GM19025 (cell line): ENCODE results near the gene FUT1.
"Not testable (repeated sequence)": the region's sequence is repeated elsewhere in the genome, so short reads cannot be mapped to it uniquely, and the experiment has no call there.

Experiments used
- ATAC-seq: cut with Tn5 transposase; IDR thresholded peaks from one replicate; pipeline ENCODE4 v1.9.1; 2021; ENCODE audit warnings: mild to moderate bottlenecking, low read depth, moderate library complexity; ENCODE audit not compliant: unreplicated experiment

The FUT1 gene

DNA sequence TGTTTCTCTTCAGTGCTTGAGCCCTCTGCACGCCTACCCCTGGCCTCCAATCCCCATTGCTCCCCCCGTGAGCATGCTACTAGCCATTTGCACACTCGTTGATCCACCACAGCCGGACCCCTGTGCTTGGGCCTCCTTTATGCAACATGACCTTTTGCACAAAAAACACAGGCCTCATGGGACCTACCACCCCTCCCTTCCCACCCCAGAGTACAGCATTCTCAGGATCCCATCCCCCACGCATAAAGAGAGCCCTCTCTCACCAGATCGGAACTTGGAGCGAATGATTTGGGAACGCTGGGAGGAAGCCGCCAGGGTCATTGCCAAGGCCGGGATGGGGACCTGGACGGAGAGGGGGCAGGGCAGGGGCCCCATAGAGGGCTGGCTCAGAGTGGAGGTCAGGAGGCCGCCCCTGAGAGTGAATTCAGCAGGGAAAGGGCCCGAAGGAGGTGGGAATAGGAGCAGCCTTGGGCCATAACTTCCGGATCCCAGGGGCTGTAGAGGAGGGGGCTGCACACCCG, 33.7 kb downstream of the FUT1 start:
- no peak for ATAC-seq

DNA sequence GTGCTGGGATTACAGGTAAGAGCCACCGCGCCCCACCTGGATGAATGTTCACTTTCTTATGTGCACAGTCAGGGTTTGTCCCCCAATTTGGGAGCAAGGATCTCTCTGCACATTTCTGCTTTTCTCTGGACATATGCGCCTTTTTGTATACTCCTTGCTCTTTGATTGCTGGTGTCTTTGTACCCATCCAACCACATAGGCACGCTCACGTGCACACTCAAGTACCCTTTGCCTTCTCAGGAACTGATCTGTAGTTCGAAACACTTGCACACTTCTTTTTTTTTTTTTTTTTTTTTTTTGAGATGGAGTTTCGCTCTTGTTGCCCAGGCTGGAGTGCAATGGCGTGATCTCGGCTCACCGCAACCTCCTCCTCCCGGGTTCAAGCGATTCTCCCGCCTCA, 34.3 kb downstream of the FUT1 start:
- ATAC-seq, result not testable (repeated sequence)

DNA sequence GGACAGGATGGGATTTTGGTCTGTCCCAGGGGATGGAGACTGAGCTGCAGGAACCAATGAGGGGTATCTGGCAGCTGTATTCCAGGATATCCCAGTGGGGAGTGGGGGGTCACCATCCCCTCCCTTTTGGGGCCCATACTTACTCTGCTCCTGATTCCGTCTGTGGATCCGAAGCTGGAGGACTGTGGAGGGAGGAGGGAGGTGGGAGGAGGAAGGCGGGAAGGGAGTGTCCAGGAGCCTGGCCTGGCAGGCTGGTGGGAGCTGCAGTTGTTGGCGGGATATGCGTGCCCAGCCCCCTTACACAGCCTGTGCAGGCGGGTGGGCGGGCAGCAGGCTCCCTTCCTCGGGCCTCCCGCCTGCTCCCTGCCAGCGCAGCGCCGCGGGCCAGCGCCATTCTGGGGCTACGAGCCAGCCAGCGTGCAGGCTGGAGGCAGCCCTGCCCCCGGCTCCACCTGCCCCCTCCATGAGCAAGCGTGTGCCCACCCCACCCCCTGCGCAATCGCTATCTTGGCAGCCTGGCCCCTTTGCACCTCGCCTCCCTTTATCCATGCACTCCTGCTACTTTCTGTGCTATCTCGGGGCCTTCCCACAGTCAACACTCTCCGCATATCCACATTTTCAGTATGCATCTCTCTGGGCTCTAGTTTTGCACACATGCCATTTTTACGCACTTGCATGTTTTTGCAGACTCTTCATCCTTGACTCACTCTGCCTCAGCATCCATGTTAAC, 35.7 kb downstream of the FUT1 start:
- no peak for ATAC-seq

DNA sequence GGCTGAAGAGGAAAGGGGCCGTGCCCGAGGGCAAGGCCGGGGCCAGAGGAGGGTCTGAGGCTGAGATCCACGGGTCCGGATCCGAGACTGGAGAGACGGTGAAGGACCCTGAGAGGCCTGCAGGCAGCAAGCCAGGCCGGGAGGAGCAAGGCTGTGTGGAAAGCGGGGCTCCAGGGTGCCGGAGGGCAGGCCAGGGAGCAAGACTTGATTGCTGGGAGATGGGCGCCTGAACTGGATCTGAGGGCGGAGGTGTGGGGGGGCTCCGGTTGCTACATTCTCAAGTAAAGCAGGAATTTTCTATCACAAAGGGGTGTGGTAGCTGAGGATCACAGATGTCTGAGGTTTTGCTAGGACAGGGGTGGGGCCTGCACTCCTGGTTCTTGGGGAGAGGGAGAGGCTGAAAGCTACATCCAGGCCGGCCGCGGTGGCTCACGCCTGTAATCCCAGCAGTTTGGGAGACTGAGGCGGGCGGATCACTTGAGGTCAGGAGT, 36.7 kb downstream of the FUT1 start:
- no peak for ATAC-seq

DNA sequence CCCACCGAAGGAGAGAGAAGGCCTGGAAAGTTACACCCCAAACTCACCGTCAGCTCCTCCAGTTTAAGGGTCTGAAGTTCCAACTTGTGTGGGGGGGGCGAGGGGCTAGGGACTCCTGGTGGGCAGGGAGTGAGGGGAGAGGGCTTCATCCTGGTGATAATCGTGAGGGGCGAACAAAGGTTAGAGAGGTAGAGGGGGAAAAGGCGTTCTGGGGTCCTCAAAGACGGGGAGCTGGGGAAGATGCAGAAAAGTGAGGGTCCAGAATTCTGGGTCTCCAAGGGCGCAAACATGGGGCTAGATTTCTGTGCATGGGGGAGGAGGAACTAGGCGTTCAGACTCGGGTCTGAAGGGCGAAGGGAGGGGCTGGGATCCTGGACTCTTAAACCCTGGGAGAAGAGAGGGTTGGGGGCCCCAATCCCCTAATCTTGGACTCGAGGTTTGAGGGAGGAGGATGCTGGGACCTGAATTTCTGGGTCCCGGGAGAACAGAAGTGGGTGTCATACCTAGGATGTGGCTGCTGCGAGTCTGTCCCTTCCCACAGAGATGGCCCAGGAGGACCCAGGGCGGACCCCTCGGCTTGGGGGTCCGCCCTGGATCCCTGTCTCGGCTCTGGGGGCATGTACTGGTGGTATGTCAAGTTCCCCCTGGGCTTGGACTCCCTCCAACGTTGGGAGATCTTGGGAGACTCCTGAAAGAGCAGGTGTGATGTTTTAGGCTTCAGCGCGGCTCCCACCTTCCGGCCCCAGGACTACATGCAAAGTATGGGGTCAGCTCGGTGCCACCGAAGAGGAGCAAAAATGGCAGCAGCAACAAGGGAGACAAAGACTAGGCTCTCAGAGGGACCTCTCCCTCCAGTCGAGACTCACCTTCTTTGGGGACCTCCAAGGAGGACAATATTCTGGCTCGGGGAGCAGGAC, 37.4 kb downstream of the FUT1 start:
- no peak for ATAC-seq

DNA sequence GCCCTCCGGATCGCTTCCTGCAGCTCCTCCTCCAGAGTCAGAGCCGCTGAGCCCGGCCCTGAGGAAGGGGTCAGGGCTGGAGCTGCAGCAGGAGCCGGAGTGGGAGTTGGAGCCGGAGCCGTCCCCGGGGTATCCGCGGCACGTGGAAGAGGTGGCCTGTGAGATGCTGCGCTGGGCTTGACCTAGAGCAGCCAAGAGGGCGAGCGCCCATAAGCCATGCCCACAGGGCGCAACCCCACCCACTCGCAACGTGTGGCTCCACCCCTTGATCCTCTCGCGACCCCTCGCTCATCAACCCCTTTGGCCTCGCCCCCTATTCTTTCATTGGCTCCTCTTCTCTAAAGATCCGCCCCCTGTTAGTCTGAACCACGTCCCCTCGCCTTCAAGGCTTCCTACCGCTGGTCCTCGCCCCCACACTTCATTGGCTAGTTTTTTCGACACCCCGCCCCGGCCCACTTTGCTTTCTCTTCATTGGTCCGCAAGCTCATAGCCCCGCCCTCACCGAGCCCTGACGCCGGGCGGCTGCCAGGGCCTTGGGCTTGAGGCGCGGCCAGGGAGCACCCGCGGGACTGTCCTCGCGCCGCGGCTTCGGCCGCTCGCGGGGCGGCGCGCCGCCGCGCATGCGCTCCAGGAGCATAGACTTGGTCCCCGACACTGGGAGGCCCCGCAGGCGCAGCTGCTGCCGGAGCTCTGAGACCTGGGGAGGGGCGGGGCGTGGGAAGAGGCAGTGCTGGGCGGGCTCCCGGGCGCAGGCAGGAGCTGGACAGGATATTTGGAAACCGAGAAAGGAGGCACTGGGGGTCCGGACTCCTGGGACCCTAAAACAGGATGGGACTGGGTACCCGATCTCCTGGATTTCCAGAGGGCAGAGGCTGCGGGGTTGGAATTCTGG, 38.3 kb downstream of the FUT1 start:
- peak; percentile 90 for ATAC-seq

DNA sequence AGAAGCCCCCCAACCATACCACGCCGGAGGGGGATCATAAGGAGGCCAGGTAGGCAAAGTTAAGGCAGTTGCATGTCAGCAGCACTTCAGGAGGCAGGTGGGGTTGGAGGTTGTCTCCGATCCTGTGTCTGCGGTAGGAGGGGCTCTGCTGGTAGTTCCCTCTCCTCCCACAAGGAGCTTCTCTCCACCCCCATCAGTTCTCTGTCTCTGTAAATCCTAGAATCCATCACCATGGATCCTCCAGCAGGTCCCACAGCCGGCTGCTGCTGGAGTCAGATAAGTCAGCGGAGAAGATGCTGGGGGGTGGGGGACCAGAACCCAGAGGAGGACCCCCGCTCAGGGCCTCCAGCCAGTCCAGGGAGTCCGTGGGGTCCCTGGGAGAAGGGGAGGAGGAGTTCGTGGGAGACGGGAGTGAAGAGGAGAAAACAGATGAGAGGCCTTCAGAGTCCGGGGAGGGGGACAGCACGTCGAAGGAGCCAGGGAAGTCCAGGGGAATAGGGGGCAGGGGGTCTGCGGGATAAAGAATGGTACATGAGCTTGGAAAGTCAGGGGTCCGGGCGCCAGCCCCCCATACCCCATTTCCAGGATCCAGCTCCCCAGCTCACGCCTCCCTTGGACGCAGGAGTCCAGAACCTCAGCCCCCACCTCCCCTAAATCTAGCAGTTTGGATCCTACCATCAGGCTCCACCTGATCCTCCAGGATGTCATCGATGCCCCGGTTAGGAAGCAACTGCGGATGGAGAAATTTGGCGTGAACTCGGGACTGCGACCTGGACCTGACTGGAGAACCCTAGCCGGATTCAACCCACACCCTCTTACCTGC, 39.2 kb downstream of the FUT1 start:
- no peak for ATAC-seq

DNA sequence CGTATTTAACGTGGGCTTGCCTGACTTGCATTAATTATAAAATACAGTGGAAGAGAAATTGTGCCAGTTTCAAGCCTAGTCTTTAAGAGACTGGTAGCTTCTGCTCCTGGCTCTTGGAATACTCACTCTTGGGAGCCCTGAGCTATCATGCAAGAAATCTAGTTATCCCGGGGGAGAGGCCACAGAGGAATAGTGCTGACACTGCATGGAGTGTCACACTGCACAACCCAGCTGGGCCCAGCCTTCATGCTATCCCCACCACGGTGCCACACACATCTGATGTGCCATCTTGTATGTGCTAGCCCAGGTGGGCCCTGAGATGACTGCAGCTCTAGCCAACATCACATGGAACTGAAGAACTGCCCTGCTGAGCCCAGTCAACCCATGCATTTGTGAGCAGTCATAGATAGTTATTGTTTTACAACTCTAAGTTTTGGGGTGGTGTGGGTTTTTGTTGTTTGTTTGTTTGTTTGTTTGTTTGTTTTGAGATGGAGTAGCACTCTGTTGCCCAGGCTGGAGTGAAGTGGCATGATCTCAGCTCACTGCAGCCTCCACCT, 41.3 kb downstream of the FUT1 start:
- no peak for ATAC-seq

DNA sequence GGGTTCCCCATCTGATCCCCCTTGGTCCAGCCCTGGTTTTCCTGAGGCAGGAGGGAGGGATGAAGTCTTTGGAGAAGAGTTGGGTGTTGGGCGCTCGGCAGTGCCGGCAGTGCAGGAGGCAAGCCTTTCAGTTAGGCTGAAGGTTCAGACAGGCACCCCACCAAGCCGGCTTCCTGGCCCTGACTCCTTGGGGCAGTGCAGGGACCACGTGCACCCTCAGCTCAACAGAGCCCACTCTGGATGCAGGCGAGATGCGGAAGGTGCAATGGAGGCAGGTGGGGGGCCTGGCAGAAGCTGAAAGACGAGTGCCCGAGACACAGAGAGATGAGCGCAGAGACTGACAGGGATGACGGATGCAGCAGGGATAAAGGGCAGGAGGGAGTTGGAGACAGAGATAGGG, 44.0 kb downstream of the FUT1 start:
- no peak for ATAC-seq

DNA sequence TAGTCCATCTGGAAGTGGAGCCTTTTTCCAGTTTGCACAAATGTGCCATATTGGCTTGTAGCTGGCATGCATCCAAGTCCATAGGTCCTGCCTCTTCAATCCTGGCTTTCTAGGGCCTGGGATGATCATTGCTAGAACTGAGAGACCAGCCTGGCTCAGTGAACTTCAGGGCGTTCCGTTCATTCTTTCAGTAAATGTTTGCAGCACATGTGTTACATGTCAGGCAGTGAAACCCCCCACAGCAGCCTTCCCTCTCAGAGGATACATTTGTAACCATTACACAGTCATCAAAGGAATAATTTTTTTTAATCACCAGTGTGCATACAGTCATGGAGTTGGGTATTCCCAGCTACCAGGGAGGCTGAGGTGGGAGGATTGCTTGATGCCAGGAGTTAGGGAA, 47.0 kb downstream of the FUT1 start:
- ATAC-seq, result no peak

DNA sequence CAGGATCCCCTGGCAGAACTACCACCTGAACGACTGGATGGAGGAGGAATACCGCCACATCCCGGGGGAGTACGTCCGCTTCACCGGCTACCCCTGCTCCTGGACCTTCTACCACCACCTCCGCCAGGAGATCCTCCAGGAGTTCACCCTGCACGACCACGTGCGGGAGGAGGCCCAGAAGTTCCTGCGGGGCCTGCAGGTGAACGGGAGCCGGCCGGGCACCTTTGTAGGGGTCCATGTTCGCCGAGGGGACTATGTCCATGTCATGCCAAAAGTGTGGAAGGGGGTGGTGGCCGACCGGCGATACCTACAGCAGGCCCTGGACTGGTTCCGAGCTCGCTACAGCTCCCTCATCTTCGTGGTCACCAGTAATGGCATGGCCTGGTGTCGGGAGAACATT, 49.1 kb downstream of the FUT1 start:
- no peak for ATAC-seq

DNA sequence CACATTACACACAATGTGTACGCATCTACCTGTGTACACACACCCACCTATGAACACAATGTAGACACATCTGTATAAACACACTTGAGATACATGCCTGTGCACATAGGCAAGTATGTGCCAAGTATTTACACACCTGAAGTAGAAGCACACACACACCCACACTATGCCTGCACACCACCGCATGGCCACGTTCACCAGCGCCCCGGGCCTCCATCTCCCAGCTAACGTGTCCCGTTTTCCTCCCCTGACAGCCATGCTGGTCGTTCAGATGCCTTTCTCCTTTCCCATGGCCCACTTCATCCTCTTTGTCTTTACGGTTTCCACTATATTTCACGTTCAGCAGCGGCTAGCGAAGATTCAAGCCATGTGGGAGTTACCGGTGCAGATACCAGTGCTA, 49.7 kb downstream of the FUT1 start:
- ATAC-seq, result no peak

DNA sequence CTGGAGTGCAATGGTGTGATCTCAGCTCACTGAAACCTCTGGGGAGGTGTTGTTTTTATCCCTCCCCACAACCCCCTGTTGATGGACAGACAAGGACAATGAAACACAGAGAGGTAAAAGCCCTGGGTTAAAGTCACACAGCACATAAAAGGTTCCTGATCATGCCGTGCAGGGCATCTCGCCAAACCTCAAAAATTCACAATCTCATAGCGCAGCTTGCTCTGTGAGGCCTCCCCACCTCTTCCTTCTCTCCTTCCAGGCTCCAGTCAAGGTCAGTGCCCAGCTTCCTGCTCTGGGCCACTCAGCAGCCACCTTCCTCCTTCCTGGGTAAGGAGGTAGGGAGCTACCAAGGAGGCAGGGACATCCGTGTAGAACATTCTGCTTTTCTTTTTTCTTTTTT, 54.4 kb downstream of the FUT1 start:
- no peak for ATAC-seq
